ENCODE data around the gene RAD23A. TPM values are rescaled to one million over a fixed set of nuclear protein-coding genes. Genes with fewer than 3 reads are reported as not detected.

RAD23A gene
- total and polyA plus RNA-seq, 2 donors (not counting 3 experiments of a cell fraction or from before 2014, with no cell fraction given): 66.9 to 102 TPM

DNA sequence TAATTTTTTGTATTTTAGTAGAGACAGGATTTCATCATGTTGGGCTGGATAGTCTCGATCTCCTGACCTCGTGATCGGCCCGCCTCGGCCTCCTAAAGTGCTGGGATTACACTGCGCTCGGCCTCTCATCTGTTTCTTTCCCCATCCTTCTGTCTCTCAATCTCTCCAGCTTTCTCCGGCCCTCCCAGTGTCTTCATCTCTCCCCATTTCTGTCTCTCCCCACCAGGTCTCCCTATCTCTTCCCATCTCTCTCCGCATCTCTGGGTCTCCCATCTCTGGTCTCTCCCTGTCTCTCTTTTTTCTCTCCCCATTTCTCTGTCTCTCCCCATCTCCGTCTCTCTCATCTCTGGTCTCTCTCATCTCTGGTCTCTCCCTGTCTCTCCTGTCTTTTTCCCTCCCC, 37.4 kb downstream of the RAD23A start:
- Histone ChIP-seq H3K27me3 (ENCODE audit: control insufficient read depth in 2 of 2, insufficient read depth in 2 of 2, low read length in 2 of 2) (no peaks in the 10 kb centered on the region), H3K36me3 (ENCODE audit: control insufficient read depth in 2 of 2, extremely low read depth in 1 of 2, insufficient read depth in 2 of 2, low read length in 2 of 2) (no peaks in the 10 kb centered on the region), H3K4me3 (replicated peaks in 1 of 3; ENCODE audit: insufficient read depth in 1 of 3, low read depth in 1 of 3, low read length in 3 of 3) (peak overlapping the region; percentile 22 to 35 (median 23)), H3K9me1 (replicated peaks; ENCODE audit: control insufficient read depth, extremely low read depth, insufficient read depth, low read length) (no peaks in the 10 kb centered on the region), H4K20me1 (replicated peaks; ENCODE audit: control insufficient read depth, extremely low read depth, insufficient read depth, low read length) (no peaks in the 10 kb centered on the region), H2AFZ (ENCODE audit: low read depth, low read length) (peak overlapping the region; percentile 89), H3K9me3 (replicated peaks; ENCODE audit: control insufficient read depth, insufficient read depth, low read length) (no peaks in the 10 kb centered on the region), H3K79me2 (ENCODE audit: control insufficient read depth, insufficient read depth, low read length) (no peaks in the 10 kb centered on the region), H3K4me1 (ENCODE audit: control insufficient read depth, extremely low read depth, insufficient read depth, low read length) (peaks cover 2% of the 10 kb centered on the region), H3K27ac (ENCODE audit: insufficient read depth, low read depth, low read length) (no peak overlapping the region), H3K9ac (replicated peaks; ENCODE audit: extremely low read depth, insufficient read depth, low read length) (peak overlapping the region; percentile 60), H3K4me2 (ENCODE audit: insufficient read depth, low read length) (peak overlapping the region; percentile 63)
- POLR2A ChIA-PET: no interaction called here
- dilution Hi-C loops (cut with MboI; ENCODE audit: extremely low pct_ligation_motif_present, low sequenced_read_pairs): no loop called here
- FAIRE-seq (peak; percentile 50), DNase-seq (ENCODE audit: low read depth, low spot score) (no peak)
- intact Hi-C loops (cut with micrococcal nuclease): loop anchor here (1.0 kb wide), 4 partner anchors 51 to 111 kb away; no protein-coding TSS in a partner anchor
- TF ChIP-seq MAX (IDR thresholded peaks at IDR 0.05; ENCODE audit: insufficient read depth, insufficient read length): no peak
- no peak for TF ChIP-seq FOS (IDR thresholded peaks at IDR 0.05; ENCODE audit: borderline replicate concordance, insufficient read depth, low read length)
- TF ChIP-seq EZH2 (IDR thresholded peaks at IDR 0.05; ENCODE audit: borderline replicate concordance, low read depth, low read length, severe bottlenecking): no peak
- TF ChIP-seq, protein P1, sequence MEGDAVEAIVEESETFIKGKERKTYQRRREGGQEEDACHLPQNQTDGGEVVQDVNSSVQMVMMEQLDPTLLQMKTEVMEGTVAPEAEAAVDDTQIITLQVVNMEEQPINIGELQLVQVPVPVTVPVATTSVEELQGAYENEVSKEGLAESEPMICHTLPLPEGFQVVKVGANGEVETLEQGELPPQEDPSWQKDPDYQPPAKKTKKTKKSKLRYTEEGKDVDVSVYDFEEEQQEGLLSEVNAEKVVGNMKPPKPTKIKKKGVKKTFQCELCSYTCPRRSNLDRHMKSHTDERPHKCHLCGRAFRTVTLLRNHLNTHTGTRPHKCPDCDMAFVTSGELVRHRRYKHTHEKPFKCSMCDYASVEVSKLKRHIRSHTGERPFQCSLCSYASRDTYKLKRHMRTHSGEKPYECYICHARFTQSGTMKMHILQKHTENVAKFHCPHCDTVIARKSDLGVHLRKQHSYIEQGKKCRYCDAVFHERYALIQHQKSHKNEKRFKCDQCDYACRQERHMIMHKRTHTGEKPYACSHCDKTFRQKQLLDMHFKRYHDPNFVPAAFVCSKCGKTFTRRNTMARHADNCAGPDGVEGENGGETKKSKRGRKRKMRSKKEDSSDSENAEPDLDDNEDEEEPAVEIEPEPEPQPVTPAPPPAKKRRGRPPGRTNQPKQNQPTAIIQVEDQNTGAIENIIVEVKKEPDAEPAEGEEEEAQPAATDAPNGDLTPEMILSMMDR (IDR thresholded peaks at IDR 0.05; ENCODE audit: extremely low read depth in 1 of 2, insufficient read depth in 1 of 2, low read depth in 1 of 2, low read length in 2 of 2): no peak
- no peak for TF ChIP-seq POLR2A (IDR thresholded peaks at IDR 0.05; ENCODE audit: low read depth, low read length)
- TF ChIP-seq JUN (IDR thresholded peaks at IDR 0.05; ENCODE audit: borderline replicate concordance, insufficient read depth, insufficient read length, low read depth): no peak
- CTCF ChIA-PET: interaction anchor here (0.8 to 13.4 kb wide), 6 partner anchors 12 to 110 kb away, joined by 3 to 543 read pairs (median 10); partner anchors contain the start of gene NFIX
- BruUV-seq (replicated peaks): no TSS peak
